CD4-positive, alpha-beta T cell treated with Interleukin-6 at 100 ng/mL for 8 hours (primary cell): ENCODE data around the gene SYTL3.
"Not testable (repeated sequence)": the region's sequence is repeated elsewhere in the genome, so short reads cannot be mapped to it uniquely, and the experiment has no call there.

Experiments used
- DNase-seq: peaks from one replicate; pipeline ENCODE4 v3.0.0-alpha.2; 2020; ENCODE audit warnings: mixed read lengths, low spot score

SYTL3 gene

DNA sequence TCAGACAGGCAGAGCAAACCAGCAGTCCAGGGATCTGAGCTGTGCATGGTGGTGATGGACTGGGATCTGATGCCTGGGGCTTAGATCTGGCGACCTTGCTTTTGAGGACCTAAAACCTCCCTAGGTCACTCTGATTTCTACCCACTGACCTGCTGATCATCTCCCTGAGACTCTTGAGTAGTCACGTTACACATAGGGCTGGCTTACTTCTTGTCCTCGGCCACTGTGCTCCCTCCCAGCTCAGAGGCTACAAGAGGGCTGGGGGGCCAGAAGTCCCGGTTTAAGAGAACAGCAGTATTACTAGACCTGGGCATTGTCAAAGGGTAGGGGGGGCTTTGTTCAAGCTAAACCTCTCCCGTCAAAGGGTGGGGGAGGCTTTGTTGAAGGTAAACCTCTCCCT, 10.8 kb upstream of the SYTL3 start:
- no peak for DNase-seq

DNA sequence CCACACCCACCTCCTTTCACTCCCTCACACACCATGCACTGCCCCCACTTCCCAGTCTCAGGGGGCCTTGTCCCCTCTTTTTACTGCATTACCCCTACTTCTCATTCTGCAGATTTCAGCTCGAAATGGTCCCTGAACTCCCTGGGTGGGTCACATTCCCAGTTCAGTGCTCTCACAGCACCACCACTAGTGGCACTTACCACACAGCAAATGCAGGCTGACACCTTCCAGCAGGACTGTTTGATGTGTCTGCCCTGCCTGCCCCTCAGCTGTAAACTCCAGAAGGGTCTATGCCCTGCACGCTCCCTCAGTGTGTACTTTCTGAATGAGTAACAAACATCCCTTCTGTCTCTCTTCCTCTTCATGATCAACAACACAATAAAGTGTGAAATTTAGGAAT, 9.3 kb upstream of the SYTL3 start:
- no peak for DNase-seq

DNA sequence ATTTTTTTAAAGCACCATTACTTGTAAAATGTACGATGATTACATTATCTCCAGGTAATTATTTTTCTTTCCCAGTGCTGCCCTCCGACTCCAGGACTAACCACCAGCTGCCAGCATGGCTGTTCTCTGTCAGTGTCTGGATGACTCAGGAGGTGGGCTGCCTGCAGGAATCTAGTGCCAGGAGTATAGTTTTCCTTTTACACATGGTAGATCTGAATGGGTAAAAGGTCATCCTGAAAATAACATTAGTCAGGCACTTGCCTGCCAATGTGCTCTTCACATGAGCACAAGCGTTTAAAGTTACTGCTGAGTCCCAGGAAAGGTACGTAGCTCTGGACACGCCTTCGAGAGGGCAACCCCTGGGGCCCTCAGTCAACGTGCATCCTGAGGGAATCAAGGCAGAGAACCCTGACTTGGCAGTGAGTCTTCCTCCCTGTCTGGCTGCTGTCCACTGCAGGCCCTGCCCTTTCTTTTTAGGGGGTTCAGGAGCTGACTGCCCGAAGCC, 7.7 kb upstream of the SYTL3 start:
- no peak for DNase-seq

GRCh38 chr6:158643836-158644230, 6.0 kb upstream of the SYTL3 start:
- DNase-seq, result no peak

DNA sequence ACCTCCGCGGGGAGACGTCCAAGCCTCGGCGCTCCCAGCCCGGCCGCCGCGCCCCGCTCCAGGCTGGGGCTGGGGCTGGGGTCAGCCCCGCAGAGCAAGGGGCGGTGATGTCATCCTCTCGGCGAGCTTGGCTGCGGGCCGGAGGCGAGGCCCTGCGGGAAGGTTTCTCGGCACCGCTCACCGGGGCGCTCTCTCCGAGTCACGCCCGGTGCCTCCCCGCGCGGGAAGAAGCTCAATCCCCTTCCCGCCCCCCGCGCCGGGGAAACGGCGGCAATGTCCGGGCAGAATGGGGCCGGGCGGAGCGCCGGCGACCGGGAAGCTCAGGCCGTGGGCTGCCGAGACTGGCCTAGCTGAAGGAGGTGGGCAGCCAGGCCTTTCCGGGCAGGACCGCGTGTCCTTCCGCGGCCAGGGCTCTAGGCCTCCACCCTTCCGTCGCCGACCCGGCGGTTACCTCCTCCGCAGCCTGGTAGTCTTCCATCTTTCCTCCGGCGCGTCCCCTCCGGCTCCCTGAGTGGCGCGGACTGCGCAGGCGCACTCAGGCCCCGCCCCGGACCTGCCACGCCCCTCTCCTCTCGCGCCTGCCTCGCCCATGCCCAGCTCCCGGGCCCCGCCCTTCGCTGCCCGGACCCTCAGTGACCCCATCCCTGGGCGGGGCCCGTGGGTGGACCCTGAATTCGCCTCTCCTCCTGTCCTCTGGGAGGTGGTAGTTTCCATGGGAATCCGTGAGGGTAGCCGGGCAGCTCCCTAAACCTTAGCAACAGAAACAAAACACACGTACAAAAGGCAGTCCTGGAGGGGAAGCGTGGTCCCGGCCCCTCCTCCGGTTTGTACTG, 5.4 kb upstream of the SYTL3 start, which contains the start of gene DYNLT1:
DYNLT1 (minus strand) TSS at position 513 of the 833 bp plus-strand sequence; CDS start at position 478, 35 bp downstream.
- DNase-seq, result peak; percentile 84

DNA sequence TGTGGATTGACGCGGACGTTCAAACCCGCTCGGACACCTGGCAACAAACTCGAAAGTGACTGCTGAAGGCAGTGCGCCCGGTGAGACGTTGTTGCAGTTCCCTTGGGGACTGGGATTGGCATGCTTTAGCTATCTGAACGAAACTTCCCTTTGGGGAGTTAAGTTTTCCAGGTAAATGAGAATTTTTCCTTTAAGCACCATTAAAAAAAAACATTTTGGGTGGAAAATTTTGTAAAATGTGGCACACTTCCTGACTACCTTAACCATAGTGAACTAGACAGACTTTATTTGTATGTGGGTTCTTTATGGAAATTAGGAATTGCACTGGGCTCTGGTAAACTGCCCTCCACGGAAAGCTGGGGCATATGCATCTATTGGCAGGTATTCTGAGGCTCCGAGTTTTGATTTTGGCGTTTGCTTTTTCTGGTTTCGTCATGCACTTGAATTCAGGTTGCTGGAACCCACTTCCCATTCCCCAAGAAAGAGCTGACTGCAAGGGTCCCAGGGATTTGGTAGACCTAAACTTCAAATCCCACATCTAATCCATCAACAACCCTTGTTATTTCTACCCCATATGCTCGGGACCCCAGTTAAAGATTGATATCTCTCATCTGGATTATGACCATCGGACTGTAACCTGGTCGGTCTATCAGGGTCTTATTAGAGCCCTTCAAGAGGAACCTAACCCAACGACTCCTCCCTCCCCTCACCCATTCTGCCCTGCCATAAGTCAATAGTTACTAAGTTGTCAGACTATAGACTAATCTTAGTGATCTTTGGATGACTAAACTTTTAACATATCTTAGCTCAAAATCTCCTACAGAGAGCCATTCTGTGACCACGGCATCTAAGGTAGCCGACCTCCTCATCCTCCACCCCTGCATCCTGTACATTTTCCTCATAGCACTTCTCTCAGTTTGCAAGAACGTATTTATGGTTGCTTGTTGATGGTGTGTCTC, 4.5 kb upstream of the SYTL3 start:
- no peak for DNase-seq

DNA sequence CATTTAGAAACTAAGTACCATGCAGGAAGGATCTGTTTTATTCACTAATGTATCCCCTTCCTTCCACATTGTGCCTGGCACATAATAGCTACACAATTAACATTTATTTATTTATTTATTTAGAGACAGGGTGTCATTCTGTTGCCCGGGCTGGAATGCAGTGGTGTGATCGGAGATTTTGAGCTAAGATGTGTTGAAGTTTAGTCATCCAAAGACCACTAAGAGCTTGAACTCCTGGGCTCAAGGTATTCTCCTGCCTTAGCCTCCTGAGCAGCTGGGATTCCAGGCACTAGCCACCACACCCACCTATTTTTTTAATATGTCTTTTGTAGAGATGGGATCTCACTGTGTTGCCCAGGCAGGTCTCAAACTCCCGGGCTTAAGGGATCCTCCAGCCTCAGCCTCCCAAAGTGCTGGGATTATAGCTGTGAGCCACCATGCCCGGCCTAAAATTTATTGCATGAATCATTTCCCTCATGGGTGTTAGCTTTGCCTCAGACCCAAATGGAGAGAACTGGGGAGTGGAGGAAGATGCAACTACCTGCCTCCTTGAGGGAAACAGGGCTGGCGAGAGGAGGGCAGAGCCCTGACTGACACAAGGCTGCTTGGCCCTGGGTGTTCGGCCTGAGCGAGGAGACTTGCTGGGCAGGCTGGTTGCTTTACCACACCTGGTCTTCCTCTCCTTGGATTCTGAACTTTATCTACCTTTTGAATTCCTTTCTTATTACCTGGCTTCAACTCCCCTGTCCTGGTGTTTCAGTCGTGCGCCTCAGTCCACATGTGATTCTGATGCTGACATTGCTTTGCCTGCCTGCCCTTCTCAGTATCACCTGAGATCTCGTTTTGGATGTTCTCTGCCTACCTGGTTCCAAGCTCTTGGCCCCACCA, 3.6 kb upstream of the SYTL3 start:
- no peak for DNase-seq

GRCh38 chr6:158647501-158647900, 2.4 kb upstream of the SYTL3 start:
- no peak for DNase-seq

GRCh38 chr6:158648682-158649131, 1.1 kb upstream of the SYTL3 start:
- no peak for DNase-seq

- DNase-seq, result not testable (repeated sequence)
These were observed 2.3 kb downstream of the SYTL3 start for GRCh38 chr6:158651981-158652737.

GRCh38 chr6:158653577-158654354, 3.9 kb downstream of the SYTL3 start:
- peak; percentile 93 for DNase-seq

- DNase-seq, result no peak
These were observed 4.6 kb downstream of the SYTL3 start for GRCh38 chr6:158654498-158654897.

DNA sequence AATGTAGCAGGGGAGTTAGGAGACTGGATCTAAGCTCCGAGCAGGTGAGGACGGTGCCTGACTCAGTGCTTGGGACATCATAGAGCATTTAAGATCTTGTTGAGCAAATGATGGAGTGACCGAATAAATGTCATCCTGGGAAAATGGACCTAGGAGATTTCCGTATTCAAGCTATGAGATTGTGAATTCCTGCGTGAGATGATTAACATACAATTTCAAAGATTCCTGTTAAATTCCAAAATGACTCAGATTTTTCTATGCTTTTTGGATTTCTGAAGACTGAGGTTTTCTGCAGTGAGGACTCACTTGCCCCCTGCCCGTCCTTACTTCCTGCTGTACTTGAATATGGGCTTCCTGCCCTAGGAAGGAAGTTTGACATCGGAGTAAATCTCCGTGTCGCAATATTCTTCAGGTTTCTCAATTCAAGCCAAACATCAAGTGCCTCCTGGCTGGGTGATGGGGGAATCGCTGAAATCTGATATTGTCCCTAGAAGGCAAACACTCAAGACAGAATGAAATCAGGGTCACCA, 5.2 kb downstream of the SYTL3 start:
- DNase-seq, result peak; percentile 28

- no peak for DNase-seq
These were observed 6.0 kb downstream of the SYTL3 start for GRCh38 chr6:158655569-158656450.

DNA sequence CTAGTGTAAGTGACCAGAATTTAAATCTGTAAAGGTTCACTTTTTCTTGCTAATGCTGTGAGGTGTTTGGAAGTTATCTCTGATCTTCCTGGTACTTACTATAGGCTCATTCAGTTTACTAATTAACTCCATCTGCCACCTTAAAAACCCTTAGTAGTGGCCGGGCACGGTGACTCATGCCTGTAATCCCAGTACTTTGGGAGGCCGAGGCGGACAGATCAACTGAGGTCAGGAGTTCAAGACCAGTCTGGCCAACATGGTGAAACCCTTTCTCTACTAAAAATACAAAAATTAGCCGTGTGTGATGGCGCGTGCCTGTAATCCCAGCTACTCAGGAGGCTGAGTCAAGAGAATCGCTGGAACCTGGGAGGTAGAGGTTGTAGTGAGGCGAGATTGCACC, 7.1 kb downstream of the SYTL3 start:
- DNase-seq, result not testable (repeated sequence)

DNA sequence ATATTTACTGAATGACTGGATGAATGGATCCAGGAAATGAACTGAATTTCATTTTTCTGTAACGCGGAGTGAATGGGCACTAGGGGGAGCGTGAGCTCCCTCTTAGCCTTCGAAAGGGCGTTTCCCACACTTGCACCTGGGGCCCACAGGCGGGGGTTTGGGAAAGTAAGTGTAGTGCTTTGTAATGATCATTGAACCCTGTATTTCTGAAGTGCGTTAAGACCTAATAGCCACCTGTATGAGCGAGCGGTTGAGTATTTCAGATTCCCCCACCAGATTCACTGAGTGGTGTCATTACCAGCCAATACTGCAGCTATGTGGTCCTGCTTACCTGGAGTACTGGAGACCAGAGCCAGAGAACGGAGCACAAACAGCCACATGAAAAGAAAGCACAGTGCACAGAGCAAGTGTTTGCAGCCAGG, 10.5 kb downstream of the SYTL3 start:
- DNase-seq, result peak; percentile 61

- DNase-seq, result no peak
These were observed 11.4 kb downstream of the SYTL3 start for GRCh38 chr6:158661156-158661685.

DNA sequence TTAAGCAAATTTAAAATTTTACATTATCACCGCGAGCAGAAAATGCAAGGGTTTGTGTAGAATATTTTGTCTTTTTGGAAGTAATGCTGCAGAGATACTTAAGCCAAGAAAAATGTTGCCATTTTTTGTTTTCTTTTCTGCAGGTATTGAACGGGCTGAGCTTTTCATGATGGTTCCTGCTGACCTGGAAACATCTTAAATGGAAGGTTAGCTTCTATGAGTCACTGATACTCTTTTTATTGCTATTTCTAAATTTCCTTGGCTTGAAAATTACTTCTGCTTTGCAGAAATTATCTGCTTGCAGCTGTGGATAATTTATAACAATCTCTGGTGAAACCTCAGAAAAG, 12.7 kb downstream of the SYTL3 start:
- no peak for DNase-seq
